ENCODE data around the gene ZNF668. TPM values are rescaled to one million over a fixed set of nuclear protein-coding genes. Genes with fewer than 3 reads are reported as not detected.

Gene ZNF668
- total RNA-seq, 2 donors from 2014 or later: 15.6 to 21.4 TPM

- Histone ChIP-seq H3K9me3 (no peaks in the 10 kb centered on the region), H3K27ac (no peak overlapping the region), H3K4me3 (no peak overlapping the region), H3K36me3 (peaks cover 0 to 17% of the 10 kb centered on the region in 2 donors), H3K27me3 (replicated peaks; ENCODE audit: insufficient read depth) (no peaks in the 10 kb centered on the region), H3K4me1 (replicated peaks) (no peaks in the 10 kb centered on the region)
- TF ChIP-seq POLR2AphosphoS5 (IDR thresholded peaks at IDR 0.05) (no peak), POLR2A (IDR thresholded peaks at IDR 0.05) (no peak), CTCF (IDR thresholded peaks at IDR 0.05) (no peak)
- 69% methylated on average over 5 of the region's 5 CpGs for whole genome bisulfite sequencing
- intact Hi-C loops (cut with DNase I): no loop called here
- no peak for DNase-seq (ENCODE audit: low spot score)
Measured at GRCh38 chr16:31083556-31083955, 9.5 kb upstream of the ZNF668 start.

GRCh38 chr16:31083081-31083480, 9.0 kb upstream of the ZNF668 start:
- intact Hi-C loops (cut with DNase I): no loop called here
- Histone ChIP-seq H3K4me1 (replicated peaks) (no peaks in the 10 kb centered on the region), H3K36me3 (peaks cover 0 to 22% of the 10 kb centered on the region in 2 donors), H3K27ac (no peak overlapping the region), H3K9me3 (no peaks in the 10 kb centered on the region), H3K4me3 (no peak overlapping the region), H3K27me3 (replicated peaks; ENCODE audit: insufficient read depth) (no peaks in the 10 kb centered on the region)
- 70% methylated on average over 9 of the region's 9 CpGs for WGBS
- TF ChIP-seq POLR2AphosphoS5 (IDR thresholded peaks at IDR 0.05) (no peak), POLR2A (IDR thresholded peaks at IDR 0.05) (no peak), CTCF (IDR thresholded peaks at IDR 0.05) (no peak)
- no peak for DNase-seq (ENCODE audit: low spot score)

GRCh38 chr16:31082368-31083045, 8.5 kb upstream of the ZNF668 start:
- no peak for TF ChIP-seq POLR2A (IDR thresholded peaks at IDR 0.05)
- TF ChIP-seq POLR2AphosphoS5 (IDR thresholded peaks at IDR 0.05): no peak
- no peak for TF ChIP-seq CTCF (IDR thresholded peaks at IDR 0.05)
- Histone ChIP-seq H3K9me3 (no peaks in the 10 kb centered on the region), H3K4me3 (no peak overlapping the region), H3K27me3 (replicated peaks; ENCODE audit: insufficient read depth) (no peaks in the 10 kb centered on the region), H3K36me3 (peaks cover 0 to 28% of the 10 kb centered on the region in 2 donors), H3K27ac (no peak overlapping the region), H3K4me1 (replicated peaks) (no peaks in the 10 kb centered on the region)
- intact Hi-C loops (cut with DNase I): no loop called here
- 79% methylated on average over 14 of the region's 14 CpGs for WGBS
- DNase-seq (ENCODE audit: low spot score): no peak

- no peak for DNase-seq (ENCODE audit: low spot score)
- H3K4me3 ChIP-seq: no peak overlapping the region
- H3K4me1 ChIP-seq (replicated peaks): no peaks in the 10 kb centered on the region
- H3K36me3 ChIP-seq: peaks cover 4 to 36% of the 10 kb centered on the region in 2 donors
- no peaks in the 10 kb centered on the region for H3K27me3 ChIP-seq (replicated peaks; ENCODE audit: insufficient read depth)
- intact Hi-C loops (cut with DNase I): no loop called here
- no peak overlapping the region for H3K27ac ChIP-seq
- no peaks in the 10 kb centered on the region for H3K9me3 ChIP-seq
- TF ChIP-seq POLR2A (IDR thresholded peaks at IDR 0.05) (no peak), CTCF (IDR thresholded peaks at IDR 0.05) (no peak)
- 75% methylated on average over 23 of the region's 26 CpGs for WGBS
Measured at GRCh38 chr16:31081428-31082351, 7.7 kb upstream of the ZNF668 start.

Measured in prostate gland (tissue), 2 donors.